ENCODE data around the gene TSPAN2.

Gene TSPAN2

DNA sequence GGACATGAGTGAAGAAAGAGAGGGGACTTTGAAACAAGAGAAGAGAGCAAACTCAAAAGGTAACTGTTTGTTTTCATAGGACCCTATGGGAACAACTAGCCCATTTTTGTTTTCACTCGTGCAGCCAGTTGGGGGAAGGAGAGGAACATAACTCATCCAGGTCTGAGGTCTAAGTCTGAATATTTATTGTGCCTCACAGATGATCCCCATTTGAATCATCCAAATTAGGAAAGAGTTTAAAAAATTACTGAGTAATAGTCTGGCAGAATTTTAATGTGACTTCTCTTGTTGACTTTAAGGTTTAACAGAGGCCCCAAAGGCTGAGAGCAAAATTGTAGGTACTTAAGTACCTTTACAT lies 10.4 kb upstream of the TSPAN2 start:
- TF ChIP-seq, protein P1, sequence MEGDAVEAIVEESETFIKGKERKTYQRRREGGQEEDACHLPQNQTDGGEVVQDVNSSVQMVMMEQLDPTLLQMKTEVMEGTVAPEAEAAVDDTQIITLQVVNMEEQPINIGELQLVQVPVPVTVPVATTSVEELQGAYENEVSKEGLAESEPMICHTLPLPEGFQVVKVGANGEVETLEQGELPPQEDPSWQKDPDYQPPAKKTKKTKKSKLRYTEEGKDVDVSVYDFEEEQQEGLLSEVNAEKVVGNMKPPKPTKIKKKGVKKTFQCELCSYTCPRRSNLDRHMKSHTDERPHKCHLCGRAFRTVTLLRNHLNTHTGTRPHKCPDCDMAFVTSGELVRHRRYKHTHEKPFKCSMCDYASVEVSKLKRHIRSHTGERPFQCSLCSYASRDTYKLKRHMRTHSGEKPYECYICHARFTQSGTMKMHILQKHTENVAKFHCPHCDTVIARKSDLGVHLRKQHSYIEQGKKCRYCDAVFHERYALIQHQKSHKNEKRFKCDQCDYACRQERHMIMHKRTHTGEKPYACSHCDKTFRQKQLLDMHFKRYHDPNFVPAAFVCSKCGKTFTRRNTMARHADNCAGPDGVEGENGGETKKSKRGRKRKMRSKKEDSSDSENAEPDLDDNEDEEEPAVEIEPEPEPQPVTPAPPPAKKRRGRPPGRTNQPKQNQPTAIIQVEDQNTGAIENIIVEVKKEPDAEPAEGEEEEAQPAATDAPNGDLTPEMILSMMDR (IDR thresholded peaks at IDR 0.05; ENCODE audit: extremely low read depth, missing control alignments), result no peak
- no peak for DNase-seq (ENCODE audit: low spot score)

DNA sequence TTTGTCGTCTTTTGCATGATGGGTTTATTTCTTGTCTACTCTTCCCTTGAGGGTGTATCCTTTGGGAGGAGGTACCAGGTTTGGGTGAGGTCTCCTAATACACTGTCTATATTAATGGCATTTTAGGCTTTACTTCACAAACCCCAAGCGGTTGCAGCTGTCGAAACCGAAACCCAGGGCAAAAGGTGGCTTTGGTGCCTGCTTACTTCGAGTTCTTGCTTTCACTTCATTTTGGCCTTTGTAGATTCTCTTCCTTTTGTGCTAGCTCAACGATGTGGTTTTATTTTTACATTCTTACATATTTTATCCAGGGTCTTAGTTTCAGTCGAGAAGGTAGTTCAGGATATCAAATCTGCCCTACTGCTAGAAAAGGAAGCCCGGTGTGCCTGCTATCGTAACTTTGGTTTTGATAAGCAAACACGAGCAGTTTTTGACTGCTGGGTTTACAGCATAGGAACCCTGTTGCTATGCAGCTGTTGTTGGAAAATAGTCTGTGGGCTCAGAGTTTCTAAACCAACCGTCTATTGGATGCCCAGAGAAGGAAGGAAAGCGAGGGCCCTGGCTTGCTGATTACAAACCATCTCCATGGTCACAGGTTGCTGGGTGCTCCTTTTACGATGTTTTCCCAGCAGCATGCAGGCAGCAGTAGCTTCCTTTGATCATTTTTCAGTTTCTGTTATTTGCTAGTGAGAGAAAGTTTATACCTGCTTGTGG lies 9.8 kb upstream of the TSPAN2 start:
- peak; percentile 58 for DNase-seq (ENCODE audit: low spot score)
- TF ChIP-seq, protein P1 (IDR thresholded peaks at IDR 0.05; ENCODE audit: extremely low read depth, missing control alignments), result no peak

GRCh38 chr1:115092175-115092574 lies 2.9 kb upstream of the TSPAN2 start:
- TF ChIP-seq, protein P1 (IDR thresholded peaks at IDR 0.05; ENCODE audit: extremely low read depth, missing control alignments), result no peak
- no peak for DNase-seq (ENCODE audit: low spot score)

- no peak for DNase-seq (ENCODE audit: low spot score)
- TF ChIP-seq, protein P1 (IDR thresholded peaks at IDR 0.05; ENCODE audit: extremely low read depth, missing control alignments), result no peak
Observed at GRCh38 chr1:115091572-115091971, 2.3 kb upstream of the TSPAN2 start.

GRCh38 chr1:115090956-115091355 lies 1.7 kb upstream of the TSPAN2 start:
- no peak for DNase-seq (ENCODE audit: low spot score)
- TF ChIP-seq, protein P1 (IDR thresholded peaks at IDR 0.05; ENCODE audit: extremely low read depth, missing control alignments), result no peak

DNA sequence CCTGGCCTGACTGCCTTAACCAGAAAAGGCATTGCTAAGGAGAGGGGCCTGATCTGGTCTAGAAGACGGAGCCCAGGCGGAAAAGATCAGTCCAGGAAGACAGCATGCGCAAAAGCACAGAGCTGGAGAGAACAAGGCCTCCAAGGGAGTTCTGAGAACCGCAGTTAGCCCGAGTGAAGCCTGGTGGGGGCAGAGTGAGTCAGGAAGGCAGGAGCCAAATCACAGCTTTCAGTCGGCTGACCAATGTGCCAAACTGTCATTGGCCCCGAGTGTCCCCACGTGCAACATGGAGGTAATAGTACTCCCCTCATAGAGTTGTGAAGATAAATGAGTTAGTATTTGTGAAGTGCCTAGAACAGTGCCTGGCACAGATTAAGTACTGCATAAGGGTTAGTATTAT lies 1.2 kb upstream of the TSPAN2 start:
- DNase-seq (ENCODE audit: low spot score), result no peak
- TF ChIP-seq, protein P1 (IDR thresholded peaks at IDR 0.05; ENCODE audit: extremely low read depth, missing control alignments), result no peak

DNA sequence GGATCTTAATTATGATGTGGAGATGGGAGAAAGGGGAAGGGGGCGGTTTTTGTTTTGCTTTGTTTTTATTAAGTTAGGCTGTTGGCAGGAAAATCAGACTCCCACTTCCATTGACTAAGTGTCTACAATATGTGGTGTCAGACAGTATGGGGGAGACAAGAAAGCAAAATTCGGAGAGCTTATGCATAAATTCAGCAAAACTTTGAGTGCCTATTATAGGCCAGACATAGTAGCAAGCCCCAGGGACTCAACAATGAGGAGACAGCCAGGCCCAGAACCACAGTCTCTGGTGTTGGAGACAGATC lies 835 bp upstream of the TSPAN2 start:
- no peak for DNase-seq (ENCODE audit: low spot score)
- TF ChIP-seq, protein P1 (IDR thresholded peaks at IDR 0.05; ENCODE audit: extremely low read depth, missing control alignments), result no peak
